Measurements from ENCODE around the gene SLC25A51.
"Not testable (repeated sequence)": the region's sequence is repeated elsewhere in the genome, so short reads cannot be mapped to it uniquely, and the experiment has no call there.

Gene SLC25A51

GRCh38 chr9:37919246-37919955 is 15.5 kb upstream of the SLC25A51 start:
- no peak for DNase-seq

GRCh38 chr9:37918665-37919170 is 14.8 kb upstream of the SLC25A51 start:
- DNase-seq, result no peak

- DNase-seq, result no peak
Observed at GRCh38 chr9:37917801-37918664, 14.1 kb upstream of the SLC25A51 start.

GRCh38 chr9:37917313-37917731 is 13.4 kb upstream of the SLC25A51 start:
- DNase-seq, result no peak

- DNase-seq, result no peak
Observed at GRCh38 chr9:37916471-37917312, 12.8 kb upstream of the SLC25A51 start.

GRCh38 chr9:37915911-37916470 is 12.1 kb upstream of the SLC25A51 start:
- DNase-seq, result no peak

GRCh38 chr9:37914701-37915358 is 10.9 kb upstream of the SLC25A51 start:
- no peak for DNase-seq

- DNase-seq, result no peak
Observed at GRCh38 chr9:37914154-37914551, 10.2 kb upstream of the SLC25A51 start.

- peak; percentile 18 for DNase-seq
Observed at GRCh38 chr9:37913480-37914153, 9.7 kb upstream of the SLC25A51 start.

GRCh38 chr9:37911271-37911681 is 7.3 kb upstream of the SLC25A51 start:
- DNase-seq, result no peak

- no peak for DNase-seq
Observed at GRCh38 chr9:37910271-37910670, 6.3 kb upstream of the SLC25A51 start.

- DNase-seq, result not testable (repeated sequence)
Observed at GRCh38 chr9:37909836-37910235, 5.9 kb upstream of the SLC25A51 start.

- DNase-seq, result no peak
Observed at GRCh38 chr9:37909326-37909725, 5.4 kb upstream of the SLC25A51 start.

GRCh38 chr9:37908698-37909186 is 4.8 kb upstream of the SLC25A51 start:
- DNase-seq, result no peak

- no peak for DNase-seq
Observed at GRCh38 chr9:37908283-37908682, 4.4 kb upstream of the SLC25A51 start.

GRCh38 chr9:37906312-37907239 is 2.6 kb upstream of the SLC25A51 start:
- DNase-seq, result no peak

GRCh38 chr9:37905776-37906175 is 1.8 kb upstream of the SLC25A51 start:
- no peak for DNase-seq

GRCh38 chr9:37905131-37905505 is 1.2 kb upstream of the SLC25A51 start:
- DNase-seq, result no peak

GRCh38 chr9:37904445-37905130 is 661 bp upstream of the SLC25A51 start:
- DNase-seq, result no peak

Data from DMS 273 treated with DMSO at 0.1 percent for 48 hours (cell line).